ENCODE measurements around the gene ANP32A.
"Not testable (repeated sequence)": the region's sequence is repeated elsewhere in the genome, so short reads cannot be mapped to it uniquely, and the experiment has no call there.

The ANP32A gene

DNA sequence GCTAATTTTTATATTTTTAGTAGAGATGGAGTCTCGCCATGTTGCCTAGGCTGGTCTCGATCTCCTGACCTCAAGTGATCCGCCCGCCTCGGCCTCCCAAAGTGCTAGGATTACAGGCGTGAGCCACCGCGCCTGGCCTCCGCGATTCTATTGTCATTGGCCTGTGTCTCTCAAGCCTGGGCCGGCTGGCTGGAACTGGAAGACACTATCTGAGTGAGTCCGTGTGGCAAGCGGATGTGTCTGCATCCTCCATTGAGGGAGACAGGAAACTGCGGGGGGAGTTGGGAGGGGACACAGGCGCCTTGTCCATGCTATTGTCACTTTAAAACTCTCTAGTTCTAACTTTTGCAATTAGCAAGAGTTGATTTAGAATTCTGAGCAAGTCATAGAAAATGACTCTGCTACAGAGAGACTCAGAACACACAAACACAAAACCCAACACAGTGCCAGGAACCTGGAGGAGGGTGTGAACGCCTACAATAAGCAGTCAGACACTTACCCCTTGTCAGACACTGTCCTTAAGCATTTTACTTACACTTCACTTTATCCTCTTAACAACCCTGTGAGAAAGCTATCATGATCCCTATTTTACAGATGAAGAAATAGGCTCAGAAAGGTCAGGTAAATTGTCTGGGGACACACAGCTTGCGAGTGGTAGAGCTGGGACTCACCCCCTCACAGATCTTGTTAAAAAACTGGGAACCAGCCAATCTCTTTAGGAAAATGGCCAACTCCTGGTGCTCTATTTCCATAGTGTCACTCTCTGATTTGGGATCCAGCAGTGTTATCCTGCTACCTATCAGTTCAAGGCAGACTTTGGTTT, 38.7 kb downstream of the ANP32A start:
- no peak for DNase-seq

DNA sequence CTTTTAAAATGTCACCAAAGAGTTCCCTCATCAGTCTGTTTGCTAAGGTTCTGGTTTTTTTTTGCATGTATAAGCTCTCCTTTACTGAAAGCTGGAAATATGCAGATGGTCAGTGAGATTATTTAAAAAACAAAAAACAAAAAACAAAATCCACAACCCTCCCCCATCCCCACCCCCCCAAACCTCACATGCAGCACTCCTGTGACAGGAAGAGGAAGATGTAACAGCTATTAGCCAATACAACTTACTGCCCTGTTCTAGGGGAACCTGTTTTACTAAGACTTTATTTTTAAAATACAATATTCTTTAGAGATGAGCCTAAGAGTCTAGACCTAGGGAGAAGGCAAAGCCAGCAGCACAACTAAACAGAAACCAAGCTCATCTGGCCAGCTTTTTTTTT, 39.5 kb downstream of the ANP32A start:
- no peak for DNase-seq

DNA sequence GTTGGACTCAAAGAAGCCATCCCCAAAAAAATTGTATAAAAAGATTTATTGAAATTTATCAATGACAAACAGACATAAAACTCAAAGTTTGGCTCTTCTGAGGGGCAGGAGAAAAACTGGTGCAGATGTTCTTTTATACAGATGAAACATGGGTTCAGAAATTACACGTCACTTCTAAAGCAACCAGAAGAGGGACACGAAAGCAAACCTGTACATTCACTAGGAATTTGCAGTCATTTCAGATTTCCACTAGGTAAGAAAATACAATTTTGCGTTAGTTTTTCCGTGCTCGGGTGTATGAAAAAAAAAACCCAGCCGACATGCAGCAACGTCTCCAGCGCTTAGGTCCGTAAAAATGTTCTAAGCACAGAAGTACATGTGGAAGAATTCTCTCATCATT, 41.8 kb downstream of the ANP32A start:
- no peak for DNase-seq

DNA sequence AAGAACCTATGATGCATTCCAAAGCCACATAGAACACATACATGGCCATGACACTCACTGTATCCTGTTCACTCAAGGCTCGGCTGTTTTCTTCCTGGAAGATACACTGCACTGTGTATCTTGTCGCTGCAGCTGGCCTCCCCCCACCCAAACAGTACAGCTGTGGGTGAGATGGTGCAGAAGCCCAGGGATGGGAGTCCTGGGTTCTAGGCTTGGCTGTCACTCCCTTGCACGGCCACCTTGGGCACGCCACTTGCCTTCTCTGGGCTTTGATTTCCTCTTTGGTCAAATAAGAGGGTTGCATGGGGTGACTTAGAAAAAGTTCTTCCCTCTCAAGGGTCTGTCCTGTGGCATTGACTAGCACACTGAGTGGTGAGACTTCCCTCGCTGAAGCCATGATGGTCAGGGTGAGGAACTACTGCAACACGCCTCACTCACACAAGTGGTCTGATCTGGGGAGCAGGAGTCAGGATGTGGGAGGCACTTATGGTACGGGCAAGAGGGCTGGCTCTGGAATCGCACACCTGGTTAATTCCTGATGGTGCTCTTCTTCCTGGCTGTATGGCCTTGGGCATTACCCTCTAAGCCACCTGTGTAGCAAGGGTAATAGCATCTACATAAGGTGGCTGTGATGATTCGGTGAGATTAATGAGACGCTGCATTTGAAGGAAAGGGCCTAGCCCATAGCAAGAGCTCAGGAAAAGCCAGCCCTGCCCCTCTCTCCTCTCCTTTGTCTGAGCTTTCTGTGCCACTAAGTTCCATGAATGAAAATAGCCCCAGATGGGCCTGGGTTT, 44.0 kb downstream of the ANP32A start:
- no peak for DNase-seq

DNA sequence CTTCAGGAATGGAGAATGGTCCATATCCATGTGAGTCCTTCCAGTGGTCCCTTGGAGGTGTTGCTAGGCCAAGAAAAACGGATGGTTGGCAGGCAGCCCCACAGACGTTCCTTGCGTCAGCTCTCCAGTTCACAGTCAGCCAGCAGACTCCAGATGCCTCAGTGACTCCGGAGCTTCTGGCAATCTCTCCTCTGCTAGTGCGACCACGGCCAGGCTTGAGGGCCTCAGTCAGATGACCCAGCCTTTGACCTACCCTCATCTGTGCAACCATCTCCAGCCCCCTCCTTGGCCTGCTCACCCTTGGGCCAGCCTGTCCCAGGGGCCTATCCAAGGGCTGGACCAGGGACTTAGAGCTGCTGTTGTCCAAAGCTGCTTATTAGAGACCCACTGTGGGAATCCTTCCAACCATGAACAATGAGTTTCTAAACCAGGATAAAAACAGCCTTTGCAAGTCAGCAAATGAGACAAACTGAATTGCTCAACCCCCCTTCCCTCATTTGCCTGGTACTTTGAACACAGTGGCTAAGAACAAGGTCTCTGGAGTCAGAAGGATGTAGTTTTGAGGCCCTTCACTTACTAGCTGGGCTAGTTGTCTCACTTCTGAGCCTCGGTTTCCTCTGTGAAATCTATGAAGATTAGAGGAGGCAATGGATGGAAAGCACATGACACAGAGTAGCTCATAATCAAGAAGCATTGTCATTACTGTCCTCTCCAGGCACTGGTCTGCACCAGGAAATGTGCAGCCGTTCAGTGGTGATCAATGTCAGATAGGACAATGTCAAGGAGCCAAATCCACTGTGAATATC, 44.8 kb downstream of the ANP32A start:
- no peak for DNase-seq

DNA sequence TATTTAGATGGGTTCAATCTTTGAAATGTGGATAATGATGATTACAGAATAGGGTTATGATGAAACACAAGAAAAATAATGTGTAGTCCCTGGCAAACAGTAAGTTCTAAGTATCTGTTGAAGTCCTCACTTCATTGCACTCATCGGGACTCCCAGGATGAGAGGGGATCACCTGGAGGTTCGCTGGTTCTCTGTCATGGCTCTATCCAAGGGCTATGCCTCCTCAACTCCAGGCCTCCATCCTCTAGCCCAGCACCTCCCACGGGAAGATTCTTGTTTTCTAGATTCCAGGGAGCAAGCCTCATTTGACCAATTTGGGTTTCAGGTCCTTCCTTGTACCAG, 45.5 kb downstream of the ANP32A start:
- DNase-seq = no peak

DNA sequence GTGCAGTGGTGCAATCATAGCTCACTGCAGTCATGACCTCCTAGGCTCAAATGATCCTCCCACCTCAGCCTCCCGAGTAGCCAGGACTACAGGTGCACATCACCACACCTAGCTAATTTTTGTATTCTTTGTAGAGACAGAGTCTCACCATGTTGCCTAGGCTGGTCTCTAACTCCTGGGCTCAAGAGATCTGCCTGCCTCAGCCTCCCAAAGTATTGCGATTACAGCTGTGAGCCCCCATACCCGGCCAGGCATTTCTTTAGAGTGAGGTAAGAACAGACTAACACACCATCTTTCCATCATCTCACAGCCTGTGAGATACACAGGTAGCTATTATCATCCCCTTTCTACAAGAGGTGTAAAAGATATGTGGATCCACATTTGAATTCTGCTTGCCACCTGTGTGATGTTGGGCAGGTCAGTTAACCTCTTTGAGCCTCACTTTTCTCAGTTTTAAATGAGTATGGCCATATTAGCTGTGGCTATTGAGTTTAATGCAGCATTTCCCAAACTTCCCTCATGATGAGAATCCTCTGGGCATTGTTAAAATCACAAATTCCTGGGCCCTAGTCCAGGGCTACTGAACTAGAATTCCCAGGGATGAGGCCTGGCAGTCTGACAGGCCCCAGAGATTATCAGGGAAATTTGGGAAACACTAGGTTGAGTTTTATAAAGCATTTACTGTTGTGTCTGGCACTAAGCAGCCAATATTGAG, 46.0 kb downstream of the ANP32A start:
- DNase-seq = no peak

DNA sequence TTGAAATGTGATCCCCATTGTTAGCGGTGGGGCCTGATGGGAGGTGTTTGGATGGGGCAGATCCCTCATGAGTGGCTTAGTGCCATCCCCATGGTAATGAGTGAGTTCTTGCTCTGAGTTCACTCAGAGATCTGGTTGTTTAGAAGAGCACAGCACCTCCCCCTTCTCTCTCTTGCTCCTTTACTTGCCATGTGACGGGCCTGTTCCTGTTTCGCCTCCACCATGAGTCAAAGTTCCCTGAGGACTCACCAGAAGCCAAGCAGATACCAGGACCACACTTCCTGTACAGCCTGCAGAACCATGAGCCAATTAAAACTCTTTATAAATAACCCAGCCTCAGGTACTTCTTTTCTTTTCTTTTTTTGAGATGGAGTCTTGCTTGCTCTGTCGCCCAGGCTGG, 46.6 kb downstream of the ANP32A start:
- no peak for DNase-seq

DNA sequence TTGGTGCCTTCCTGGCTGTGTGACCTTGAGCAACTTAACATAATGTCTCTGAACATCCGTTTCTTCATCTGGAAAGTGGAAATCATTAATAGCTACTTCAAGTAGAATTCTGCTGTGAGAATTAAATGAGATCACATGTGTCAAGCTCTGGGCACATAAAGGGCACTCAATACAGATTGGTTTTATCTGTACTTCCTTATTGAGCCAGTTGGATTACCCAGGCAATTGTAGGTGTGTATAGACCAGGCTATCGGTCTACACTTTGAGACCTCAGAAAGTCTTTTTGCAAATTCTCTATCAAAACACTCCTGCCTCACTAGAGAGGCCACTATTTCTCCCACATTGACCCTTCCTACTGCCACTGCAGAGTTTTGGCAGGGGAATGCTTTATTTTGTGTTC, 47.7 kb downstream of the ANP32A start:
- no peak for DNase-seq

DNA sequence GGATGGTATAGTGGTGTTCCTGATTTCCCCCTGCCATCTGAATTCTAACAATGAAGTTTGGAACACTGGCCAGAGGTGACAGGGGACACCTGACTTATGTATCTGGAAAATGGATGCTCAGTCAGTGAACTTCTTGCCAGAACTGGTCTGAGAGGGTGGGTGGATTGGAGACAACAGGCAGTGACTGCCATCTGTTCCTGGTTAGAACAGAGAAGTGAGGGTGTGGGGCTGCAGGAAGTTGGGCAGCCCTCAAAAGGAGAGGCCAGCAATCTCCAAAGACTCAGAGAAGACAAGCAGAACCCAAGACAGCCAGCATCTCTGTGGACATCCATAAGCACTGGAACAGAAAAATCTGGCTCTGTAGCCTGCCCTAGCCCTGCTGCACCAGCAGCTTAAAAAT, 50.5 kb downstream of the ANP32A start:
- no peak for DNase-seq

DNA sequence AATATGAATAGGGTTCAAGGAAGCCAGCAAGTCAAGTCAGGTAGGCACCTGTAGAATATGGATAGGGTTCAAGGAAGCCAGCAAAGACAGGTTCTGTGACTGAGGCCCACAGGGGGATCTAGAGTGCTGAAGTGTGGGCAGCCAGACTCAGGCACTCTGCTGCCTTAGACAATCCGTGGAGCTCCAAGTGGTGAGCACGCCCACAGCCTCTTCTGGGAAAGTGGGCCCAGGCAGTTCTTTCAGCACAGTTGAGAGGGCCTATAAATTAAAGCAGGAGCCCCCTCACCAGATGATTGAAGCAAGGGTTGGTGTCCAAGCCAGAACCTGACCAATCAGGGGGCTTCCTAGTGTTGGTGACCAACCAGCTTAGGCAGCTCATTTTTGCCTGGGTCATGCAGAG, 51.0 kb downstream of the ANP32A start:
- no peak for DNase-seq

DNA sequence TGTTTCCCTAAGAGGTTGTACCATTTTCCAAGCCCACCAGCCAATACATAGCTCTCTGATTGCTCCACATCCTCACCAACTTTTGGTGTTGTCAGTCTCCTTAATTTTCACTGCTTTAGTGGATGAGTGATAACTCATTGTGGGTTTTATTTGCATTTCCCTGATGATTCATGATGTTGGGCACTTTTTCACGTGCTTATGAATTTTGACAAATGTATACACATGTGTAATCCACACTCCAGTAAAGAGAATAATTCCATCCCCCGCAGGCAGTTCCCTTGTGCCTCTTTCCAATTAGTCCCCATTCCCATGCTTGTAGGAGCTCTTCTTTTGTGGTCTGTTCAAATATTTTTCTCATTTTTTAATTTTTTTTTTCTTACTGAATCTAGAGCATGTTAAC, 52.4 kb downstream of the ANP32A start:
- no peak for DNase-seq

DNA sequence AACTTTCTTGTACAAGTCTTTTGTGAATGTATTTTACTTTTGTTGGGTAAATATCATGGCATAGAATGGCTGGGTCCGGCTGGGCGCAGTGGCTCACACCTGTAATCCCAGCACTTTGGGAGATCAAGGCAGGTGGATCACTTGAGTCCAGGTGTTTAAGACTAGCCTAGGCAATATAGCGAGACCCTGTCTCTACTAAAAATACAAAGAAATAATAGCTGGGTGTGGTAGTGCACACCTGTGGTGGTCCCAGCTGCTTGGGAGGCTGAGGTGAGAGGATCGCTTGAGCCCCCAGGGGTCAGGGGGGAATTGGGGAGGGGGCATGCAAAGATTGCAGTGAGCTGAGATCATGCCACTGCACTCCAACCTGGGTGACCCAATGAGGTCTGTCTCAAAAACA, 52.9 kb downstream of the ANP32A start:
- no peak for DNase-seq

DNA sequence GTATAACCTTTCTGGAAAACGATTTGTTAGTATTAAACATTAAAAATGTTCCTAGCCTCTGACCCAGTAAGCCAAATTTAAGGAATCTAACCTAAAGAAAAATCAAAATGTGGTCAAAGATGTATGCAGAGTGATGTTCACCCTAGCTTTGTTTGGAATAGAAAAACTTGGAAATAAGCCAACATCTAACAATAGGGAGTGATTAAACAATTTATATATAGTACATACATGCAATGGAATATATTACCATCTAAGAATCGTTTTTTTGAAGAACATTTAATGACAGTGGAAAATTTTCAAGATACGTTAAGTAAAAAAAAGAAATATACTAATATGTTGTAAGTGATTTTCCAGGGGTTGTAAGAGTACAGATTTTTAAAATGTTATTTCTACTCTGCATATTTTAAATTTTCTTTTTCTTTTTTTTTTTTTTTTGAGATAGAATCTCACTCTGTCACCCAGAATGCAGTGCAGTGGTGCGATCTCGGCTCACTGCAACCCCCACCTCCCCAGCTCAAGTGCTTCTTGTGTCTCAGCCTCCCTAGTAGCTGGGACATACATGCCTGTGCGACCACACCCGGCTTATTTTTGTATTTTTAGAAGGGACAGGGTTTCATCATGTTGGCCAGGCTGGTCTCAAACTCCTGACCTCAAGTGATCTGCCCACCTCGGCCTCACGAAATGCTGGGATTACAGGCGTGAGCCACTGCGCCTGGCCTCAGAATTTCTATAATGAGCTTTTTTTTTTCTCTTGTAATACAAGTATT, 54.9 kb downstream of the ANP32A start:
- peak; percentile 51 for DNase-seq

DNA sequence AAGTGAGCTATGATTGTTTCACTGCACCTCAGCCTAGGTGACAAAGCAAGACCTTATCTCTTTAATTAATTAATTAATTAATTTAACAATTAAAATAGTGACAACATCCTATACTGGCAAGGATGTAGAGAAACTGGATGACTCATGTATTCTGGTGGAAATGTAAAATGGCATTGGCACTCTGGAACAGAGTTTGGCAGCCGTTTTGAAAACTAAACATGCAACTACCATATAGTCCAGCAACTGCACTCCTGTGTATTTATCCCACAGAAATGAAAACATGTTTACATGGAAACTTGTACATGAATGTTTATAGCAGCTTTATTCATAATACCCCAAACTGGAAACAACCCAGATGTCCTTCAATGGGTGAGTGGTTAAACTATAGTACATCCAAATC, 56.6 kb downstream of the ANP32A start:
- DNase-seq = no peak

DNA sequence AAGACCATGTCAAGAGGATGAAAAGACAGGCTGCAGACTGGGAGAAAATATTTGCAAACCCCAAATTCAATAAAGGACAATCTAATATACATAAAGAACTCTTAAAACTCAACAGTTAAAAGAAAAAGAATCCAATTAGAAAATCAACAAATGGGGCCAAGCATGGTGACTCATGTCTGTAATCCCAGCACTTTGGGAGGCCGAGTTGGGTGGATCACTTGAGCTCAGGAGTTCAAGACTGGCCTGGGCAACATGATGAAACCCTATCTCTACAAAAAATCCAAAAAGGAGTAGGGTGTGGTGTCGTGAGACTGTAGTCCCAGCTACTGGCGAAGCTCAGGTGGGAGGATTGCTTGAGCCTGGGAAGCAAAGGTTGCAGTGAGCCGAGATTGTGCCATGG, 57.6 kb downstream of the ANP32A start:
- DNase-seq = no peak

DNA sequence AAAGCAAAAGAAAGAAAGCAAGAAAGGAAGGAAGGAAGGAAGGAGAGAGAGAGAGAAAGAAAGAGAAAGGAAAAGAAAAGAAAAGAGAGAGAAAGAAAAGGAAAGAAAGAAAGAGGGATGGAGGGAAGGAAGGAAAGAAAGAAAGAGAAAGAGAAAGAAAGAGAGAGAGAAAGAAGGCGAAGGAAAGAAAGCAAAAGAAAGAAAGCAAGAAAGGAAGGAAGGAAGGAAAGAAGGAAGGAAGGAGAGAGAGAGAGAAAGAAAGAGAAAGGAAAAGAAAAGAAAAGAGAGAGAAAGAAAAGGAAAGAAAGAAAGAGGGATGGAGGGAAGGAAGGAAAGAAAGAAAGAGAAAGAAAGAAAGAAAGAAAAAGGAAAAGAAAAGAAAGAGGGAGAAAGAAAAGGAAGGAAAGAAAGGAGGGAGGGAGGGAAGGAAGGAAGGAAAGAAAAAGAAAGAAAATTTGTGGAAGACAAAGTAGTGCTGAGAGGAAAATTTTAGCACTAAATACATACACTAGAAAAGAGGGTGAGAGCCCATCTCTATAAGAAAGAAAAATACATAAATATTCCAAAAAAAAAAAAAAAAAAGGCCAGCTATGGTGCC, 60.6 kb downstream of the ANP32A start:
- DNase-seq = not testable (repeated sequence)

DNA sequence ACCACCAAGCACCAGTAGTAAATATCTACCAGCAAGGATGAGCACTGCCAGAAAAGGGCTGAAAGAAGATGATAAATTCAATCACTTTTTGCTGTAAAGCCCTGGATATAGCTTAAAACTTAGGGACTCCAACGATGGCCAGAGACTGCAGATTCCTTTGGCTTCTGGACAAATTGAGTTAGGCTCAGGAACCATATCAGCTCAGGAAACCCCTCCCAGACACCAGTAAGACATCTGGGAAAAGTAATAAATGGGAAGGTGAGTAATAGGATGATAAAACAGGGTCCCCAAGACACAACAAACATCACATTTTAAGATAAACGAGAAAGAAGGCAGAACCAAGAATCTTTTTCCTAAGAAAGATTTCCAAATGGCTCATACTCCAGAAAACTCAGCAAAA, 65.0 kb downstream of the ANP32A start:
- no peak for DNase-seq

DNA sequence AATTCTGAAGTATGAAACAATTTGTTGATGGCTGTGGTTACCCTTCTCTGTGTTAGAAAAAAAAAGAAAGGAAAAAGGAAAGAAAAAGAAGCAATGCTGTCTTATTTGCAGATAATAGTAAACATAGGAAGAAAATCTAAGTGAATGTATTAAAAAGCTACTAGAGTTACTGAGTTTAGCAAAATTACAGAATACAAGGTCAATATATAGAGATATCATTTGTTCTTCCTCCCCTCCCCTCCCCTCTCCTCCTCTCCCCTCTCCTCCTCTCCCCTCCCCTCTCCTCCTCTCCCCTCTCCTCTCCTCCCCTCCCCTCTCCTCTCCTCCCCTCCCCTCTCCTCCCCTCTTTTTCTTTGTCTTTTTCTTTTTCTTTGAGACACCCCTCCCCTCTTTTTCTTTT, 69.1 kb downstream of the ANP32A start:
- no peak for DNase-seq

DNA sequence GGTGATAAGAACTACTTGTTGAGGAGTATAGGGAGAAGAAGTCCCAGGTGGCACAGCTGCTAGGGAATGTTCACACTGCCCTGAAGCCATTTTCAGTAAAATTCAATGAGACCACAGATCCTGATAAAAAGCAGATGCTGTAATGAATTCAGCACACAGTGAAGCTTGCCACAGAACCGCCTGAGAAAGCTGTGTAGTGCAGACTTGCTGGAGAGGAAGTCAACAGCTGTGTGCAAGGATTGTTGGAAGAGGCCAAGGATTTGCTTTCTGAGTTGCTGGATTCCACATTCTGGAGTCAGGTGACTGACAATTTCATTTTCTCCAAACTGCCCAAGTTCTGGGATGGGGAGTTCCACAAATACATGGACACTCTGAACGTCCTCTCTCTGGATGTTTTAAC, 70.9 kb downstream of the ANP32A start:
- no peak for DNase-seq

DNA sequence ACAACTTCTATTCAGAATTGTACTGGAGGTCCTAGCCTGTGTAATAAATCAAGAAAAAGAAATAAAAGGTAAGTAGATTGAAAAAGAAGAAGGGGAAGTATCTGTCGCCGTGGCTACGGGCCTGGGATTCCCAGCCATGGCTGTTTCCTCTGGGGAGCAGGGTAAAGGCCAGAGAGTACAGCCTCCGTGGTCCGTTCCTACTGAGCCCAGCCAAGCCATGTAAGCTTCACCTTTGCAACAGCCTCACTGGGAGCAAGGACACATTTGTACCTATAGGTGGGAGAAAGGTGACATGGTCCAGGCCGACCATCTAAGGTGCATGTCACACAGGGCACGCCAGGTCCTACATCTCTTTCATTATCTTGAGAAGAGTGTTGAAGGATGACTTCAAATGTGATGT, 71.3 kb downstream of the ANP32A start:
- no peak for DNase-seq

DNA sequence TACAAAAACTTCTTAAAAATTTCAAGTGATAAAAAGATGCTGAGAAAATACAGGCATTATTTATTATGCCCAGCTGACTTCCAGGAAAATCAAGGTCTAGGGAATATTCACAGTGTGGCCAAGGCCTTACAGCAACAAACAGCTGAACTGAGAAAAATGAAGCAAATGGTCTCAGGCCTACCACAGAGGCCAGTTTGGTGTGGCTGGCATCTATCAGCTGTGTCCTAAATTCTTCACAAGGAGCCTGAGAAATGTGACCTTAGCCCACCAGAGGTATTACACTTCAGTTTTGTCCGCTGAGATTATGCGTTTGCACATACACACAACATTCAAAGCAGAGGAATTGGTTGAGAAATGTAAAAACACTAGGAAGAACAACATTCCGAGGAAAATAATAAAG, 77.4 kb downstream of the ANP32A start:
- no peak for DNase-seq

Data from COR-L47 (cell line).